K562 (cell line): ENCODE results near the gene VARS1. TPM values are rescaled to one million over a fixed set of nuclear protein-coding genes. Genes with fewer than 3 reads are reported as not detected.

Source experiments
- CC2D1A ChIP-seq: fragments of 450-650 bp; IDR thresholded peaks from 2 replicates; pipeline ENCODE4 v1.6.1; 2017; ENCODE audit warnings: mild to moderate bottlenecking
- CHCHD3 ChIP-seq: fragments of 250-450 bp; sonication (Bioruptor Pico); IDR thresholded peaks from 2 replicates; pipeline ENCODE4 v2.1.2; 2022; ENCODE audit warnings: mild to moderate bottlenecking
- FOS ChIP-seq: IDR thresholded peaks from 3 replicates; pipeline ENCODE4 v1.6.1; 2011; ENCODE audit not compliant: insufficient read length; ENCODE audit errors: extremely low read depth
- FOXJ2 ChIP-seq: fragments of 200-800 bp; sonication (Bioruptor generic); IDR thresholded peaks from 2 replicates; pipeline ENCODE4 v1.6.1; 2016; ENCODE audit warnings: missing genetic modification characterization, missing compliant biosample characterization
- NCOA1 ChIP-seq: fragments of 450-650 bp; IDR thresholded peaks from 2 replicates; pipeline ENCODE4 v1.6.1; 2016; ENCODE audit warnings: low read depth
- SMARCE1 ChIP-seq: fragments of 450-650 bp; IDR thresholded peaks from 2 replicates; pipeline ENCODE4 v1.7.1; 2016; ENCODE audit warnings: mild to moderate bottlenecking
- TCF7L2 ChIP-seq: fragments of 150-350 bp; IDR thresholded peaks from 2 replicates; pipeline ENCODE4 v1.6.1; 2016; ENCODE audit warnings: low read depth, mild to moderate bottlenecking, low read length, moderate library complexity
- ZNF121 ChIP-seq: sonication (generic); formaldehyde crosslinking; conservative IDR thresholded peaks from 2 replicates; pipeline ENCODE4 v1.8.0; 2022; ENCODE audit warnings: missing genetic modification reagents
- ZNF146 ChIP-seq: IDR thresholded peaks from one replicate; pipeline ENCODE4 v1.6.1; 2018; ENCODE audit warnings: missing compliant biosample characterization; ENCODE audit not compliant: unreplicated experiment
- polyA plus RNA-seq, 8 experiments: library from polyadenylated mRNA; depleted of rRNA in 4 of 8; stranded (reverse) in 5 of 8; unstranded in 3 of 8; fragments of >200 nt; fragmentation: Nextera tagmentation in 2 of 8; fragmentation: Illumina TruSeq in 1 of 8; extraction: Ambion mirVana in 2 of 8; extraction: Trizol in 1 of 8; gene quantifications; 2 replicates each; pipeline versions ENCODE4 v1.2.1 to v1.2.3, GENCODE V29; 2011 to 2014; ENCODE audit warnings: inconsistent platforms in 1 of 8, missing spikeins in 1 of 8
- total RNA-seq, 7 experiments: library from RNA; depleted of rRNA in 6 of 7; stranded (reverse); fragments of >200 nt in 6 of 7; fragmentation: Illumina TruSeq in 2 of 7; extraction: Trizol in 2 of 7; gene quantifications; 2 replicates each; pipeline versions ENCODE4 v1.2.1 to v1.2.3, GENCODE V29; 2011 to 2021; ENCODE audit warnings: low replicate concordance in 1 of 7
- TF ChIP-seq, protein P1 (sequence below), 2 experiments: fragments of 450-650 bp; IDR thresholded peaks; 2 replicates each; pipeline ENCODE4 v1.6.1; 2016
- TF ChIP-seq, protein P2 (sequence below): fragments of 450-650 bp; conservative IDR thresholded peaks from 2 replicates; pipeline ENCODE4 v1.6.1; 2016; ENCODE audit warnings: missing genetic modification characterization, low read depth, mild to moderate bottlenecking, control low read depth, missing compliant biosample characterization
- TF ChIP-seq, protein P3 (sequence below): fragments of 250-450 bp; sonication (Bioruptor Pico); IDR thresholded peaks from 2 replicates; pipeline ENCODE4 v1.5.0; 2021; ENCODE audit warnings: mild to moderate bottlenecking, moderate library complexity
- TF ChIP-seq, protein P4 (sequence below): sonication (generic); formaldehyde crosslinking; IDR thresholded peaks from 2 replicates; pipeline ENCODE4 v1.8.1; 2023; ENCODE audit warnings: mild to moderate bottlenecking, missing genetic modification reagents
- TF ChIP-seq, protein P5 (sequence below), 2 experiments: fragments of 450-650 bp; conservative IDR thresholded peaks; 2 replicates each; pipeline ENCODE4 v1.6.1; 2017; ENCODE audit warnings: mild to moderate bottlenecking in 2 of 2, moderate library complexity in 2 of 2
- TF ChIP-seq, protein P6 (sequence below): fragments of 450-650 bp; formaldehyde crosslinking; conservative IDR thresholded peaks from 2 replicates; pipeline ENCODE4 v1.4.0; 2022; ENCODE audit warnings: mild to moderate bottlenecking, missing genetic modification characterization

The VARS1 gene
- total and polyA plus RNA-seq, 9 of the 15 experiments (the other 6 are each of a cell fraction or from before 2014, with no cell fraction given) = 2.9 to 488 (median 130) TPM

DNA sequence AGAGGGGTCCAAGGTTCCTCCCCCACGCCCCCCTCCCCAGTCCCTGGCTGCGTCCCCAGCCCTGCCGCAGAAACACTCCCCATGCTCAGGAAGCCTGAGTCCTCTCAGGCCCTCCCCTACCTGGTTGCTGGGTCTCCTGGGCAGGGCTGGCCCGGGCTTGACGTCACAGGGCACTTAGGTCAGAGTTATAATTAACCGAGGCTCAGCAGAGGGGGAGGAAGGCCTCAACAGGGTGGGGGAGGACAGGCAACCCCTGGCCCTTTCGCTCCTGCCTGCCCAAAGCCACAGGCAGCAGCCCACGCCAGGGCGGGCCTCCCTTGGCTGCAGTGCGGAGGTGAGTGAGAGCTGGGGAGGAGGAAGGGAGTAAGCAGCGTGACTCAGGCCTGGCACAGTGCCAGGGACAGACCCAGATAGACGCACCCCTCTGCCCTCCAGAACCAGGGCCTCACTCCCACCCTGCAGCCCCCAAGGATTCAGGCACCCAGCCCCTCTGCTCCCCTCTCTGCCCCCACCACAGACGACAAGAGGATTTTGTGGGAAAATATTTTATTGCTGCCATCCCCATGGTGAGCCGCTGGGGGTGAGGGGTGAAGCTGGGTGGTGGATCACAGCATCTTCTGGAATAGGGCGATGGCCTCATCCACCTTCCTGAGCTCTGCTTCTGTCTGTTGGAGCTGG is 18.4 kb downstream of the VARS1 start, which contains the start of gene VWA7 (continued):
- TF ChIP-seq, protein P1, sequence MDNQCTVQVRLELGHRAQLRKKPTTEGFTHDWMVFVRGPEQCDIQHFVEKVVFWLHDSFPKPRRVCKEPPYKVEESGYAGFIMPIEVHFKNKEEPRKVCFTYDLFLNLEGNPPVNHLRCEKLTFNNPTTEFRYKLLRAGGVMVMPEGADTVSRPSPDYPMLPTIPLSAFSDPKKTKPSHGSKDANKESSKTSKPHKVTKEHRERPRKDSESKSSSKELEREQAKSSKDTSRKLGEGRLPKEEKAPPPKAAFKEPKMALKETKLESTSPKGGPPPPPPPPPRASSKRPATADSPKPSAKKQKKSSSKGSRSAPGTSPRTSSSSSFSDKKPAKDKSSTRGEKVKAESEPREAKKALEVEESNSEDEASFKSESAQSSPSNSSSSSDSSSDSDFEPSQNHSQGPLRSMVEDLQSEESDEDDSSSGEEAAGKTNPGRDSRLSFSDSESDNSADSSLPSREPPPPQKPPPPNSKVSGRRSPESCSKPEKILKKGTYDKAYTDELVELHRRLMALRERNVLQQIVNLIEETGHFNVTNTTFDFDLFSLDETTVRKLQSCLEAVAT (IDR thresholded peaks at IDR 0.05) = peak in 1 of 2 experiments; percentile 92; a peak in 2 of 4 replicates
- TF ChIP-seq CHCHD3 (CRISPR knock-in tag) (peak; percentile 82; the same call in 1 of the 2 replicates), FOS (peak; percentile 25), ZNF121 (CRISPR knock-in tag) (no peak; the same call in none of the 2 replicates), ZNF146 (no peak), CC2D1A (peak; percentile 67), SMARCE1 (peak; percentile 98), TCF7L2 (peak; percentile 63), FOXJ2 (peak; percentile 54), NCOA1 (peak; percentile 93)
- TF ChIP-seq, protein P2, sequence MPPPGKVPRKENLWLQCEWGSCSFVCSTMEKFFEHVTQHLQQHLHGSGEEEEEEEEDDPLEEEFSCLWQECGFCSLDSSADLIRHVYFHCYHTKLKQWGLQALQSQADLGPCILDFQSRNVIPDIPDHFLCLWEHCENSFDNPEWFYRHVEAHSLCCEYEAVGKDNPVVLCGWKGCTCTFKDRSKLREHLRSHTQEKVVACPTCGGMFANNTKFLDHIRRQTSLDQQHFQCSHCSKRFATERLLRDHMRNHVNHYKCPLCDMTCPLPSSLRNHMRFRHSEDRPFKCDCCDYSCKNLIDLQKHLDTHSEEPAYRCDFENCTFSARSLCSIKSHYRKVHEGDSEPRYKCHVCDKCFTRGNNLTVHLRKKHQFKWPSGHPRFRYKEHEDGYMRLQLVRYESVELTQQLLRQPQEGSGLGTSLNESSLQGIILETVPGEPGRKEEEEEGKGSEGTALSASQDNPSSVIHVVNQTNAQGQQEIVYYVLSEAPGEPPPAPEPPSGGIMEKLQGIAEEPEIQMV (tag) = no peak
- TF ChIP-seq, protein P3, sequence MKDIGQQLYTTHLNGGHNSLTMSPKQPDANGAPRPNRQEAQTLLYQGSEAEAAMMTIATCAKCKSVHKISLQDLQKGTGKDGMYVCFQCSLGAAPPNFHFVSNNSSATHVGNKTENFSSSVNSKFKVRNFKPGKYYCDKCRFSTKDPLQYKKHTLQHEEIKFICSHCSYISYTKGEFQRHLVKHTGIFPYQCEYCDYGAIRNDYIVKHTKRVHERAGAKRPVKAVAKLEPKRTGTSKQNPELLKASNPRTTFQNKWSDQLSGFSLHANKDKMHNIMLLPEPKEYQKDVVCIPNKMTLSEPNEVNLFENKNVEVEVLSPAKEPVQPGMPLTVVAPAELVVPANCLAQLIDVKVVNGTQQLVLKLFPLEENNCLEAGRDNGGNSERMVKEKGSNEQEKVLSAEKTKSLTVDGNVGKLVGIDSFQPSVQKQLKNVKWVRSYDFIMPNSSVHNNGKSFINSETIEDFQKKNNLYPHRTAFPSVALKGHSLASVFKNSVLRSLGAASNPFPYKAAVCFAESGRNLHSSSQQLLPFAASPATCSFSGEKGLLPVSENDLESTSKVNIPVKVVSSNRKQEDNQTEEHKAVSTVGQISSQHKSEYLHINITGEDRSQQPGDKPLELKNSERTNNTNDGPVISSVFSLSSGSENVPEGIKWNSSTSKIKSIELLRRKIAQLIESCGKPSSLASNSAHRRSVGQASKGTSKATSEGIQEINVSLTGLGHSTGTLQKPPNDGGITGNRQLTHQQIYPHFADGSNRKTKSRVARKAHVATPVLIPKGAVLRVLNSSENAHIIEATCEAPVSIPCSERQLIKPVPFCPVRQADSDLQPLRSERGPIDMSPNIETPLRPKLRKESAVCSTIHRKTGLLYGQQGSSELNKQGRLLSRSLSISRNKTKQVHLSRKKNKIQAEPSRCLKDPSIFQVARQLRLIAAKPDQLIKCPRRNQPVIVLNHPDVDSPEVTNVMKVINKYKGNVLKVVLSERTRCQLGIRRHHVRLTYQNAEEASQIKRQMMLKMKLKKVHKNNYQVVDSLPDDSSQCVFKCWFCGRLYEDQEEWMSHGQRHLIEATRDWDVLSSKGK (CRISPR knock-in tag) = no peak
- TF ChIP-seq, protein P4, sequence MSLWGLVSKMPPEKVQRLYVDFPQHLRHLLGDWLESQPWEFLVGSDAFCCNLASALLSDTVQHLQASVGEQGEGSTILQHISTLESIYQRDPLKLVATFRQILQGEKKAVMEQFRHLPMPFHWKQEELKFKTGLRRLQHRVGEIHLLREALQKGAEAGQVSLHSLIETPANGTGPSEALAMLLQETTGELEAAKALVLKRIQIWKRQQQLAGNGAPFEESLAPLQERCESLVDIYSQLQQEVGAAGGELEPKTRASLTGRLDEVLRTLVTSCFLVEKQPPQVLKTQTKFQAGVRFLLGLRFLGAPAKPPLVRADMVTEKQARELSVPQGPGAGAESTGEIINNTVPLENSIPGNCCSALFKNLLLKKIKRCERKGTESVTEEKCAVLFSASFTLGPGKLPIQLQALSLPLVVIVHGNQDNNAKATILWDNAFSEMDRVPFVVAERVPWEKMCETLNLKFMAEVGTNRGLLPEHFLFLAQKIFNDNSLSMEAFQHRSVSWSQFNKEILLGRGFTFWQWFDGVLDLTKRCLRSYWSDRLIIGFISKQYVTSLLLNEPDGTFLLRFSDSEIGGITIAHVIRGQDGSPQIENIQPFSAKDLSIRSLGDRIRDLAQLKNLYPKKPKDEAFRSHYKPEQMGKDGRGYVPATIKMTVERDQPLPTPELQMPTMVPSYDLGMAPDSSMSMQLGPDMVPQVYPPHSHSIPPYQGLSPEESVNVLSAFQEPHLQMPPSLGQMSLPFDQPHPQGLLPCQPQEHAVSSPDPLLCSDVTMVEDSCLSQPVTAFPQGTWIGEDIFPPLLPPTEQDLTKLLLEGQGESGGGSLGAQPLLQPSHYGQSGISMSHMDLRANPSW = peak; percentile 16
- TF ChIP-seq, protein P5, sequence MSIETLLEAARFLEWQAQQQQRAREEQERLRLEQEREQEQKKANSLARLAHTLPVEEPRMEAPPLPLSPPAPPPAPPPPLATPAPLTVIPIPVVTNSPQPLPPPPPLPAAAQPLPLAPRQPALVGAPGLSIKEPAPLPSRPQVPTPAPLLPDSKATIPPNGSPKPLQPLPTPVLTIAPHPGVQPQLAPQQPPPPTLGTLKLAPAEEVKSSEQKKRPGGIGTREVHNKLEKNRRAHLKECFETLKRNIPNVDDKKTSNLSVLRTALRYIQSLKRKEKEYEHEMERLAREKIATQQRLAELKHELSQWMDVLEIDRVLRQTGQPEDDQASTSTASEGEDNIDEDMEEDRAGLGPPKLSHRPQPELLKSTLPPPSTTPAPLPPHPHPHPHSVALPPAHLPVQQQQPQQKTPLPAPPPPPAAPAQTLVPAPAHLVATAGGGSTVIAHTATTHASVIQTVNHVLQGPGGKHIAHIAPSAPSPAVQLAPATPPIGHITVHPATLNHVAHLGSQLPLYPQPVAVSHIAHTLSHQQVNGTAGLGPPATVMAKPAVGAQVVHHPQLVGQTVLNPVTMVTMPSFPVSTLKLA (conservative IDR thresholded peaks at IDR 0.05) = no peak
- TF ChIP-seq, protein P6, sequence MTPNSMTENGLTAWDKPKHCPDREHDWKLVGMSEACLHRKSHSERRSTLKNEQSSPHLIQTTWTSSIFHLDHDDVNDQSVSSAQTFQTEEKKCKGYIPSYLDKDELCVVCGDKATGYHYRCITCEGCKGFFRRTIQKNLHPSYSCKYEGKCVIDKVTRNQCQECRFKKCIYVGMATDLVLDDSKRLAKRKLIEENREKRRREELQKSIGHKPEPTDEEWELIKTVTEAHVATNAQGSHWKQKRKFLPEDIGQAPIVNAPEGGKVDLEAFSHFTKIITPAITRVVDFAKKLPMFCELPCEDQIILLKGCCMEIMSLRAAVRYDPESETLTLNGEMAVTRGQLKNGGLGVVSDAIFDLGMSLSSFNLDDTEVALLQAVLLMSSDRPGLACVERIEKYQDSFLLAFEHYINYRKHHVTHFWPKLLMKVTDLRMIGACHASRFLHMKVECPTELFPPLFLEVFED (CRISPR knock-in tag) = peak; percentile 63; the same call in 1 of the 2 replicates
